GM23248 (cell line): ENCODE results near the gene PTPRN2. TPM values are rescaled to one million over a fixed set of nuclear protein-coding genes. Genes with fewer than 3 reads are reported as not detected.
"Not testable (repeated sequence)": the region's sequence is repeated elsewhere in the genome, so short reads cannot be mapped to it uniquely, and the experiment has no call there.

ENCODE experiments used
- DNase-seq: peaks from one replicate; pipeline ENCODE4 v3.0.0-alpha.2; 2015
- H2AFZ ChIP-seq: fragments of 200-600 bp; sonication (generic); 2 replicates; pipeline ENCODE4 v1.6.1; 2016; ENCODE audit warnings: antibody characterized with exemption
- H3F3A ChIP-seq: fragments of 200-600 bp; sonication (generic); 2 replicates; pipeline ENCODE4 v1.6.1; 2016; ENCODE audit warnings: mild to moderate bottlenecking, antibody characterized with exemption, mixed run types; ENCODE audit not compliant: insufficient read depth
- H3K27ac ChIP-seq: fragments of 200-600 bp; sonication (generic); 2 replicates; pipeline ENCODE4 v1.5.1; 2016; ENCODE audit warnings: mild to moderate bottlenecking
- H3K27me3 ChIP-seq: fragments of 200-600 bp; sonication (generic); replicated peaks from 2 replicates; pipeline ENCODE4 v1.6.1; 2016; ENCODE audit warnings: mild to moderate bottlenecking; ENCODE audit not compliant: insufficient read depth
- H3K36me3 ChIP-seq: fragments of 200-600 bp; sonication (generic); 2 replicates; pipeline ENCODE4 v1.6.1; 2016; ENCODE audit warnings: low read depth, mild to moderate bottlenecking
- H3K4me1 ChIP-seq: fragments of 200-600 bp; sonication (generic); 2 replicates; pipeline ENCODE4 v1.6.1; 2016; ENCODE audit warnings: mild to moderate bottlenecking; ENCODE audit not compliant: insufficient read depth
- H3K4me2 ChIP-seq: fragments of 200-600 bp; sonication (generic); one replicate; pipeline ENCODE4 v1.6.1; 2016; ENCODE audit warnings: mild to moderate bottlenecking; ENCODE audit not compliant: unreplicated experiment
- H3K4me3 ChIP-seq: fragments of 200-600 bp; sonication (generic); 2 replicates; pipeline ENCODE4 v1.5.1; 2016; ENCODE audit warnings: mild to moderate bottlenecking
- H3K79me2 ChIP-seq: fragments of 200-600 bp; sonication (generic); 2 replicates; pipeline ENCODE4 v1.6.1; 2016; ENCODE audit warnings: mild to moderate bottlenecking; ENCODE audit not compliant: insufficient read depth
- H3K9ac ChIP-seq: fragments of 200-600 bp; sonication (generic); 2 replicates; pipeline ENCODE4 v1.6.1; 2016; ENCODE audit warnings: mild to moderate bottlenecking
- H3K9me2 ChIP-seq: fragments of 200-600 bp; sonication (generic); 2 replicates; pipeline ENCODE4 v1.6.1; 2016; ENCODE audit warnings: mixed run types, mild to moderate bottlenecking, moderate library complexity; ENCODE audit not compliant: insufficient read depth
- H3K9me3 ChIP-seq: fragments of 200-600 bp; sonication (generic); one replicate; pipeline ENCODE4 v1.6.1; 2017; ENCODE audit warnings: low read depth
- H4K20me1 ChIP-seq: fragments of 200-600 bp; sonication (generic); 2 replicates; pipeline ENCODE4 v1.6.0; 2016; ENCODE audit not compliant: insufficient read depth
- EZH2 ChIP-seq: fragments of 200-600 bp; sonication (generic); IDR thresholded peaks from 2 replicates; pipeline ENCODE4 v1.6.1; 2018; ENCODE audit warnings: antibody characterized with exemption, mild to moderate bottlenecking; ENCODE audit not compliant: insufficient read depth, poor library complexity, severe bottlenecking
- EZH2phosphoT487 ChIP-seq: fragments of 200-600 bp; sonication (generic); IDR thresholded peaks from 2 replicates; pipeline ENCODE4 v1.6.1; 2018; ENCODE audit warnings: antibody characterized with exemption, moderate library complexity, mild to moderate bottlenecking, low read depth; ENCODE audit not compliant: insufficient read depth
- WGBS, 2 experiments: methylation state at CpG; one replicate each; pipeline ENCODE4 v1.1.6; 2015 to 2017; ENCODE audit warnings: low lambda C conversion rate in 2 of 2, low coverage in 1 of 2; ENCODE audit errors: missing lambda C conversion rate in 2 of 2; 5-methylcytosine and 5-hydroxymethylcytosine counted together
- in situ Hi-C: fragments of 300-500 bp; cut with MboI; formaldehyde crosslinking; loops from 2 replicates; pipeline ENCODE4 v1.15.0; 2020
- polyA plus RNA-seq: library from polyadenylated mRNA; unstranded; fragments of >200 nt; fragmentation: Nextera tagmentation; extraction: Ambion mirVana; gene quantifications from 2 replicates; pipeline ENCODE4 v1.2.1, GENCODE V29; 2016
- total RNA-seq: library from RNA; depleted of rRNA; stranded (reverse); fragments of >200 nt; shearing (Covaris generic); gene quantifications from 2 replicates; pipeline ENCODE4 v1.2.3, GENCODE V29; 2014

PTPRN2 gene
- total and polyA plus RNA-seq, 2 experiments from 2014 or later, result 0.13 TPM; not detected in 1

DNA sequence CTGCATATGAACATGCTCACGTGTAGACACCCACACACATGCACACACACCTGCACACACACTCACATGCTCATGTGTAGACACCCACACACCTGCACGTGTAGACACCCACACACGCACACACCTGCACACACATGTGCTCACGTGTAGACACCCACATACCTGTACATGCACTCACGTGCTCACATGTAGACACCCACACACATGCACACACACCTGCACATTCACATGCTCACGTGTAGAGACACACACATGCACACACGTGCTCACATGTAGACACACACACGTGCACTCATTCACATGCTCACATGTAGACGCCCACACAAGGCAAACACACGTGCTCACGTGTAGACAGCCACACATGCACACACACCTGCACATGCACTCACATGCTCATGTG is 275.8 kb downstream of the PTPRN2 start:
- no peak for DNase-seq
- Histone ChIP-seq H3K9ac (no peak overlapping the region), H3K9me3 (no peaks in the 10 kb centered on the region), H3K36me3 (no peaks in the 10 kb centered on the region), H3K4me2 (no peak overlapping the region), H3K9me2 (no peaks in the 10 kb centered on the region), H3K4me3 (no peak overlapping the region), H3F3A (no peaks in the 10 kb centered on the region), H3K27ac (no peak overlapping the region), H3K4me1 (no peaks in the 10 kb centered on the region), H3K27me3 (no peaks in the 10 kb centered on the region), H4K20me1 (no peaks in the 10 kb centered on the region), H2AFZ (no peak overlapping the region), H3K79me2 (no peaks in the 10 kb centered on the region)
- in situ Hi-C loops, result no loop called here
- 32 to 33% methylated on average over 11 of the region's 11 CpGs for WGBS, 2 experiments
- no peak for TF ChIP-seq EZH2phosphoT487
- no peak for TF ChIP-seq EZH2

DNA sequence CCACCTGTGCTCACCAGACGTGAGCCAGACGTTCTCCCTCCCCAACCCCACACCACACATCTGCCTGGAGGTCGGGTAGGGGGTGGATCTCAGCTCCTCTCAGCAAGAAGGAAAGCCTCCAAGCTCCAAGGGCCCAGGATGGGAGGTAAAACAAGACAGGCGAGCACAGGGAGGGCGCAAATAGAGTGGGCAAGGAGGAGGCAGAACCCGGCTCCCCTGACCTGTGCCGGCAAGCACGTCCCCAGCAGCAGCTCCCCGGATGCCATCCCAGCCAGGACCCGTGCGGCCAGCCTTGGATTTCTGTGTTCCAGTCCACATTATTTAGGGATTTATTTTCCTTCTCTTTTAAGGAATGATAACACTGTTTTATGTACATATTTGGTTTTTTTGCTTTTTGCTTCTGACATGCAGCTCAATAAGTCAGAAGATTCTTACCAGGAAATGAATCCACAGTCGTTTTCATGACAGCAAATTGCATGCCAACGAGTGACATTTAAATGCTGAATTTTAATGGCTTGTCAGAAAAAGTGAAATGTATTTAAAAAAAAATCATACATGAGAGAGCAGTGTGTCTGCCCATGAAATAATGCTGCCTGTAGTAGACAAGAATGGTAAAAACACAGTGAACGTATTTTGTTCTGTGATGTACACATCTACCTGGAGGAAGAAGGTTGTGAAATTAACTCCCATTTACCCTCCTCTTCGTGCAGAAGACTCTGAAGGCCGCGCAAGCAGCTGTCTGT is 276.5 kb downstream of the PTPRN2 start:
- Histone ChIP-seq H2AFZ (no peak overlapping the region), H3K4me1 (no peaks in the 10 kb centered on the region), H3K4me2 (no peak overlapping the region), H3K9me2 (no peaks in the 10 kb centered on the region), H3F3A (no peaks in the 10 kb centered on the region), H3K27ac (no peak overlapping the region), H3K27me3 (no peaks in the 10 kb centered on the region), H3K4me3 (no peak overlapping the region), H3K9ac (no peak overlapping the region), H3K79me2 (no peaks in the 10 kb centered on the region), H3K36me3 (no peaks in the 10 kb centered on the region), H4K20me1 (no peaks in the 10 kb centered on the region), H3K9me3 (no peaks in the 10 kb centered on the region)
- DNase-seq, result no peak
- in situ Hi-C loops, result no loop called here
- no peak for TF ChIP-seq EZH2phosphoT487
- TF ChIP-seq EZH2, result no peak
- WGBS, 2 experiments, result 37 to 39% methylated on average over 17 of the region's 17 CpGs

DNA sequence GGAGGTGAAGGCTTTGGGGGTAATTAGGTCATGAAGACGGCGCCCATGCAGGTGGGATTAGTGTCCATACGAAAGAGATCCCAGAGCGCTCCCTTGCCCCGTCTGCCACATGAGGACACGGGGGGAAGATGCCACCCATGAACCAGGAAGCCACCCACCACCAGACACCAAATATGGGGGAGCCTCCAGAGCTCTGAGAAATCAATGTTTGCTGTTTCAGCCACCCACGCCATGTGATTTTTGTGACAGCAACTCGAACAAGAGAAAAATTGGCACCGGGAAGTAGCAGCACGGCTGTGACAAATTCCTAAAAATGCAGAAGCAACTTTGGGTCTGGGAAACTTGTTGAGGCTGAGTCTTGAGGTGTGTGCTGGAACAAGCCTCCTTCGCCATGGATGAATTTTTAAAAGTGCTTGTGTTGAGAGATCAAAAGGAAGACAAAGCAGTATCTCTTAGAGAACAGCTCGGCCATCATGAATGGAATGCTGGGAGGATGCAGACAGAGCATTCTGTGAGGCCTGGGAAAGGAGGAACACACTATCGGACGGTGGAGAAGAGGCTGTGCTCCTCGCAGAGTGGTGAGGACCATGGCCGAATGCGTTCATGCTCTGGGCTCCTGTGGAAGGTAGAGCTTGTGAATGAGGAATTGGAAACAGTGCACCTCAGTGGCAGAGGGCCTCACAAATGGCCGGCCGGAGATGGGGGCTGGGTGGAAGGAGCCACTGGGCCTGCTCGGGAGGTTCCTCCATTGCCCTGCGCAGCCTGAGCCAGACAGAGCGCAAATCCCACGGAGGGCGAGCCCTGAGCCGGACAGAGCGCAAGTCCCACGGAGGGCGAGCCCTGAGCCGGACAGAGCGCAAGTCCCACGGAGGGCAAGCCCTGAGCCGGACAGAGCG is 277.5 kb downstream of the PTPRN2 start:
- Histone ChIP-seq H3F3A (no peaks in the 10 kb centered on the region), H3K27ac (no peak overlapping the region), H3K9me2 (no peaks in the 10 kb centered on the region), H3K4me1 (no peaks in the 10 kb centered on the region), H3K4me3 (no peak overlapping the region), H3K27me3 (no peaks in the 10 kb centered on the region), H2AFZ (no peak overlapping the region), H3K36me3 (no peaks in the 10 kb centered on the region), H4K20me1 (no peaks in the 10 kb centered on the region), H3K9ac (no peak overlapping the region), H3K4me2 (no peak overlapping the region), H3K9me3 (no peaks in the 10 kb centered on the region), H3K79me2 (no peaks in the 10 kb centered on the region)
- TF ChIP-seq EZH2phosphoT487 (no peak), EZH2 (no peak)
- no peak for DNase-seq
- WGBS, 2 experiments, result 54 to 61% methylated on average over 21 to 33 of the region's 33 CpGs
- in situ Hi-C loops, result no loop called here

DNA sequence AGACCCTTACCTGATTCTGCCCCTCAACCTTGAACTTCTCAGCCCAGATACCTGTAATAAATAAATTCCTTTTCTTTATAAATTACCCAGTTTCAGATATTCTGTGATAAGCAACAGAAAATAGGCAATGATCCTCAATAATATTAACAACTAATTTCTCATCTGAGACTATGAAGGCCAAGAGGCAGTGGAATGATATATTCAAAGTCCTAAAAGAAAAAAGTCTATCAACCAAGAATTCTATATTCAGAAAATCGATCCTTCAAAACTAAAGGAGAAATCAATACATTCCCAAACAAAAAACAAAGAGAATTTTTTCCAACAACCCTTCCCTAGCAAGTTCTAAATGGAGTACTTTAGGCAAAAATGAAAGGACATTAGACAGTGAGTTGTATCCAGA is 279.6 kb downstream of the PTPRN2 start:
- WGBS, 2 experiments, result 3 to 5% methylated on average over 1 of the region's 1 CpG
- DNase-seq, result no peak
- H3F3A ChIP-seq, result no peaks in the 10 kb centered on the region

DNA sequence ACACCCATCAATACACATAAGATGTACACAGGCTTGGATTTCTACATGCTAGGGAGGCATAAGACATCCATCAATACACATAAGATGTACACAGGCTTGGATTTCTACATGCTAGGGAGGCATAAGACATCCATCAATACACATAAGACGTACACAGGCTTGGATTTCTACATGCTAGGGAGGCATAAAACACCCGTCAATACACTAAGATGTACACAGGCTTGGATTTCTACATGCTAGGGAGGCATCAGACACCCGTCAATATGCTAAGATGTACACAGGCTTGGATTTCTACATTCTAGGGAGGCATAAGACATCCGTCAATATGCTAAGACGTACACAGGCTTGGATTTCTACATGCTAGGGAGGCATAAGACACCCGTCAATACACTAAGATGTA is 283.6 kb downstream of the PTPRN2 start:
- H3F3A ChIP-seq, H3K4me2 ChIP-seq, H3K9me2 ChIP-seq, H3K4me1 ChIP-seq, H3K4me3 ChIP-seq, H3K9ac ChIP-seq, in situ Hi-C loops, H3K27me3 ChIP-seq, H3K9me3 ChIP-seq, H3K79me2 ChIP-seq, DNase-seq, H3K27ac ChIP-seq, H3K36me3 ChIP-seq, H2AFZ ChIP-seq, H4K20me1 ChIP-seq: not testable (repeated sequence)
- 14 to 17% methylated on average over 6 of the region's 6 CpGs for WGBS, 2 experiments

More for the DNA sequence above, 279.6 kb downstream of the PTPRN2 start:
- in situ Hi-C loops, result no loop called here
- Histone ChIP-seq H2AFZ (no peak overlapping the region), H3K9ac (no peak overlapping the region), H3K9me3 (no peaks in the 10 kb centered on the region), H3K4me3 (no peak overlapping the region), H4K20me1 (no peaks in the 10 kb centered on the region), H3K9me2 (no peaks in the 10 kb centered on the region), H3K27ac (no peak overlapping the region), H3K4me1 (no peaks in the 10 kb centered on the region), H3K36me3 (no peaks in the 10 kb centered on the region), H3K4me2 (no peak overlapping the region), H3K27me3 (no peaks in the 10 kb centered on the region), H3K79me2 (no peaks in the 10 kb centered on the region)
- no peak for TF ChIP-seq EZH2phosphoT487
- no peak for TF ChIP-seq EZH2
